SK-N-SH treated with all-trans-retinoic acid at 6 μM for 48 hours (cell line): Measurements from ENCODE around the gene ZNF586.

ENCODE experiments used
- ATAC-seq: fragments of 200-7000 bp; cut with Tn5 transposase; 3 replicates; pipeline ENCODE4 v1.9.1; 2020; ENCODE audit warnings: mild to moderate bottlenecking, moderate library complexity
- ARNTL ChIP-seq: fragments of 450-650 bp; formaldehyde crosslinking; IDR thresholded peaks from 2 replicates; pipeline ENCODE4 v1.5.0; 2020; ENCODE audit warnings: low read depth, mild to moderate bottlenecking, moderate library complexity, borderline replicate concordance
- CREB5 ChIP-seq: fragments of 250-450 bp; sonication (Bioruptor Pico); IDR thresholded peaks from 2 replicates; pipeline ENCODE4 v1.5.1; 2020; ENCODE audit warnings: low read depth, mild to moderate bottlenecking, moderate library complexity
- CSDC2 ChIP-seq: fragments of 250-450 bp; sonication (Bioruptor Pico); IDR thresholded peaks from 2 replicates; pipeline ENCODE4 v1.5.0; 2020; ENCODE audit warnings: mild to moderate bottlenecking, moderate library complexity
- CSRNP3 ChIP-seq: fragments of 250-450 bp; sonication (Bioruptor Pico); IDR thresholded peaks from 2 replicates; pipeline ENCODE4 v1.5.1; 2021; ENCODE audit warnings: mild to moderate bottlenecking, moderate library complexity
- ESRRG ChIP-seq: fragments of 250-450 bp; sonication (Bioruptor Pico); IDR thresholded peaks from 2 replicates; pipeline ENCODE4 v1.6.1; 2021; ENCODE audit warnings: mild to moderate bottlenecking
- ISL1 ChIP-seq: fragments of 250-450 bp; sonication (Bioruptor Pico); IDR thresholded peaks from 2 replicates; pipeline ENCODE4 v2.1.2; 2022; ENCODE audit warnings: mild to moderate bottlenecking, moderate library complexity
- OSR1 ChIP-seq: fragments of 250-450 bp; sonication (Bioruptor Pico); IDR thresholded peaks from 2 replicates; pipeline ENCODE4 v1.8.0; 2022; ENCODE audit warnings: moderate library complexity, mild to moderate bottlenecking, inconsistent platforms
- PATZ1 ChIP-seq: fragments of 250-450 bp; sonication (Bioruptor Pico); IDR thresholded peaks from 2 replicates; pipeline ENCODE4 v1.8.0; 2020; ENCODE audit warnings: mild to moderate bottlenecking, moderate library complexity, borderline replicate concordance
- PPARA ChIP-seq: fragments of 250-450 bp; sonication (Bioruptor Pico); IDR thresholded peaks from 2 replicates; pipeline ENCODE4 v1.5.0; 2020; ENCODE audit warnings: mild to moderate bottlenecking, borderline replicate concordance
- RARB ChIP-seq: fragments of 250-450 bp; sonication (Bioruptor Pico); IDR thresholded peaks from 2 replicates; pipeline ENCODE4 v1.8.0; 2021; ENCODE audit warnings: mild to moderate bottlenecking, moderate library complexity
- SNAI2 ChIP-seq: fragments of 250-450 bp; sonication (Bioruptor Pico); IDR thresholded peaks from 2 replicates; pipeline ENCODE4 v1.5.0; 2020; ENCODE audit warnings: mild to moderate bottlenecking, moderate library complexity
- TCF4 ChIP-seq: fragments of 250-450 bp; sonication (Bioruptor Pico); IDR thresholded peaks from 2 replicates; pipeline ENCODE4 v1.8.0; 2021; ENCODE audit warnings: mild to moderate bottlenecking, moderate library complexity, borderline replicate concordance
- TOX ChIP-seq: fragments of 250-450 bp; sonication (Bioruptor Pico); IDR thresholded peaks from 2 replicates; pipeline ENCODE4 v1.8.0; 2021; ENCODE audit warnings: mild to moderate bottlenecking, moderate library complexity, borderline replicate concordance
- TSHZ2 ChIP-seq: fragments of 250-450 bp; sonication (Bioruptor Pico); IDR thresholded peaks from 2 replicates; pipeline ENCODE4 v1.5.0; 2020; ENCODE audit warnings: mild to moderate bottlenecking, moderate library complexity
- ZC3H10 ChIP-seq: fragments of 250-450 bp; sonication (Bioruptor Pico); IDR thresholded peaks from 2 replicates; pipeline ENCODE4 v1.5.1; 2021; ENCODE audit warnings: mild to moderate bottlenecking, moderate library complexity
- ZFP3 ChIP-seq: fragments of 250-450 bp; sonication (Bioruptor Pico); IDR thresholded peaks from 2 replicates; pipeline ENCODE4 v1.5.0; 2020; ENCODE audit warnings: mild to moderate bottlenecking, moderate library complexity
- ZFP30 ChIP-seq: fragments of 450-650 bp; formaldehyde crosslinking; IDR thresholded peaks from 2 replicates; pipeline ENCODE4 v1.5.0; 2022; ENCODE audit warnings: mild to moderate bottlenecking, moderate library complexity
- ZNF565 ChIP-seq: fragments of 450-650 bp; formaldehyde crosslinking; conservative IDR thresholded peaks from 2 replicates; pipeline ENCODE4 v1.5.0; 2020; ENCODE audit warnings: low read depth, mild to moderate bottlenecking, moderate library complexity
- ZNF70 ChIP-seq: fragments of 450-650 bp; formaldehyde crosslinking; IDR thresholded peaks from 2 replicates; pipeline ENCODE4 v1.5.0; 2020; ENCODE audit warnings: mild to moderate bottlenecking, moderate library complexity
- ZNF8 ChIP-seq: fragments of 450-650 bp; formaldehyde crosslinking; IDR thresholded peaks from 2 replicates; pipeline ENCODE4 v1.5.0; 2020; ENCODE audit warnings: mild to moderate bottlenecking, moderate library complexity

The ZNF586 gene

GRCh38 chr19:57771417-57771816, 1.9 kb downstream of the ZNF586 start:
- ATAC-seq: no peak

GRCh38 chr19:57773488-57773887, 4.0 kb downstream of the ZNF586 start:
- no peak for ATAC-seq
- TF ChIP-seq TOX (CRISPR knock-in tag) (no peak), ZFP30 (CRISPR knock-in tag) (no peak), TCF4 (CRISPR knock-in tag) (no peak), CSDC2 (CRISPR knock-in tag) (no peak), ZC3H10 (no peak), CSRNP3 (no peak), RARB (CRISPR knock-in tag) (no peak), TSHZ2 (CRISPR knock-in tag) (no peak), ZNF565 (CRISPR knock-in tag) (no peak), PATZ1 (CRISPR knock-in tag) (no peak), ARNTL (no peak), ZFP3 (no peak), SNAI2 (CRISPR knock-in tag) (no peak), OSR1 (CRISPR knock-in tag) (no peak), ESRRG (no peak)

More at GRCh38 chr19:57771417-57771816, 1.9 kb downstream of the ZNF586 start:
- TF ChIP-seq ARNTL: no peak
- TF ChIP-seq ZFP3: no peak
- no peak for TF ChIP-seq ZNF8 (CRISPR knock-in tag)
- no peak for TF ChIP-seq CREB5 (CRISPR knock-in tag)
- TF ChIP-seq PATZ1 (CRISPR knock-in tag): no peak
- TF ChIP-seq ZNF70 (CRISPR knock-in tag): no peak
- TF ChIP-seq ZNF565 (CRISPR knock-in tag): no peak
- no peak for TF ChIP-seq ZFP30 (CRISPR knock-in tag)
- TF ChIP-seq CSDC2 (CRISPR knock-in tag): no peak
- no peak for TF ChIP-seq TOX (CRISPR knock-in tag)

- TF ChIP-seq ISL1 (CRISPR knock-in tag) (no peak), ESRRG (no peak), ZFP3 (no peak), TOX (CRISPR knock-in tag) (no peak), ZNF565 (CRISPR knock-in tag) (no peak)
- TF ChIP-seq, all 23 proteins: peak for 0
- no peak for ATAC-seq
Measured at GRCh38 chr19:57776764-57777296, 7.4 kb downstream of the ZNF586 start.

GRCh38 chr19:57778336-57778735, 8.9 kb downstream of the ZNF586 start:
- TF ChIP-seq TSHZ2 (CRISPR knock-in tag) (no peak), RARB (CRISPR knock-in tag) (no peak), OSR1 (CRISPR knock-in tag) (no peak), CSDC2 (CRISPR knock-in tag) (no peak), ISL1 (CRISPR knock-in tag) (no peak), ZC3H10 (no peak), CSRNP3 (no peak), ESRRG (no peak), ZNF565 (CRISPR knock-in tag) (no peak), PPARA (CRISPR knock-in tag) (no peak), ZFP30 (CRISPR knock-in tag) (no peak)
- ATAC-seq: no peak
